Measurements from ENCODE around the gene NR2F2.

NR2F2 gene

DNA sequence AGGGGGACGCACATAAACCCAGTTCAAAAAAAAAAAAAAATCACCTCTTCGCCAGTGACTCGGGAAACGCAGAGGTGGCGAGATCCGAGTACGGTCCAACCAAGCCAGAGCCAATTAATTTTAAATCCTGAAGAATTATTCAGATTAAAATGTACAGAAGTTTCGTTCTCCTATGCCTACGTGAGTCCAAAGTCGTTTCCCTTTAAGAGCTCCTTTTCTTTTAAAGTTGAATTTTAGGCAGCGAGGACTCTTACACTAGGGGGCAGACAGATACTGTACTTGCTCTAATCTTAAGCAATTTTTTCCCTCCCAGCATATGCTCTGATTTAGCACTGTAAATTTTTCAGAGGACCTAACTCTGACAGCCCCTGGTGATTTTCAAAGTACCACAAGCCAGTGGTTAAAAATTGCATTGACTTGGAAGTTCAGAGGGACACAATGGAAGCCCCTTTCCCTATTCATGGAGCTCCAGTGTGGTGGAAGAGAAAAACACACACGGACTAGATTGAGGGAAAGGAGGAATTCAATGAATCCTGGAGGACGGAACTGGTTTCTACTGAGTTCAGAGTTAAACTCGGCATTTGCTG lies 3.3 kb upstream of the NR2F2 start:
- Histone ChIP-seq H3F3A (ENCODE audit: control insufficient read depth, insufficient read depth) (no peaks in the 10 kb centered on the region), H3K4me3 (ENCODE audit: low read length) (no peak overlapping the region), H3K4me2 (ENCODE audit: low read length) (peak overlapping the region; percentile 15; the same call in 1 of the 2 replicates), H3K9me3 (ENCODE audit: control insufficient read depth, insufficient read depth, low read length) (no peaks in the 10 kb centered on the region), H3K4me1 (ENCODE audit: control insufficient read depth, low read length) (no peaks in the 10 kb centered on the region), H3K36me3 (ENCODE audit: control insufficient read depth, low read length) (no peaks in the 10 kb centered on the region), H3K9me2 (replicated peaks; ENCODE audit: control insufficient read depth, low read length) (no peaks in the 10 kb centered on the region), H3K79me2 (ENCODE audit: control insufficient read depth, low read length) (no peaks in the 10 kb centered on the region), H3K27ac (ENCODE audit: low read depth, low read length) (no peak overlapping the region), H3K27me3 (ENCODE audit: control insufficient read depth, low read length) (peaks cover 38% of the 10 kb centered on the region), H4K20me1 (ENCODE audit: control insufficient read depth, insufficient read depth, low read depth, low read length) (no peaks in the 10 kb centered on the region)
- TF ChIP-seq EZH2phosphoT487 (IDR thresholded peaks at IDR 0.05; ENCODE audit: borderline replicate concordance, low read length), result no peak
- TF ChIP-seq, protein P1, sequence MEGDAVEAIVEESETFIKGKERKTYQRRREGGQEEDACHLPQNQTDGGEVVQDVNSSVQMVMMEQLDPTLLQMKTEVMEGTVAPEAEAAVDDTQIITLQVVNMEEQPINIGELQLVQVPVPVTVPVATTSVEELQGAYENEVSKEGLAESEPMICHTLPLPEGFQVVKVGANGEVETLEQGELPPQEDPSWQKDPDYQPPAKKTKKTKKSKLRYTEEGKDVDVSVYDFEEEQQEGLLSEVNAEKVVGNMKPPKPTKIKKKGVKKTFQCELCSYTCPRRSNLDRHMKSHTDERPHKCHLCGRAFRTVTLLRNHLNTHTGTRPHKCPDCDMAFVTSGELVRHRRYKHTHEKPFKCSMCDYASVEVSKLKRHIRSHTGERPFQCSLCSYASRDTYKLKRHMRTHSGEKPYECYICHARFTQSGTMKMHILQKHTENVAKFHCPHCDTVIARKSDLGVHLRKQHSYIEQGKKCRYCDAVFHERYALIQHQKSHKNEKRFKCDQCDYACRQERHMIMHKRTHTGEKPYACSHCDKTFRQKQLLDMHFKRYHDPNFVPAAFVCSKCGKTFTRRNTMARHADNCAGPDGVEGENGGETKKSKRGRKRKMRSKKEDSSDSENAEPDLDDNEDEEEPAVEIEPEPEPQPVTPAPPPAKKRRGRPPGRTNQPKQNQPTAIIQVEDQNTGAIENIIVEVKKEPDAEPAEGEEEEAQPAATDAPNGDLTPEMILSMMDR (IDR thresholded peaks at IDR 0.05; ENCODE audit: low read depth, low read length, poor library complexity, severe bottlenecking), result peak; percentile 52

DNA sequence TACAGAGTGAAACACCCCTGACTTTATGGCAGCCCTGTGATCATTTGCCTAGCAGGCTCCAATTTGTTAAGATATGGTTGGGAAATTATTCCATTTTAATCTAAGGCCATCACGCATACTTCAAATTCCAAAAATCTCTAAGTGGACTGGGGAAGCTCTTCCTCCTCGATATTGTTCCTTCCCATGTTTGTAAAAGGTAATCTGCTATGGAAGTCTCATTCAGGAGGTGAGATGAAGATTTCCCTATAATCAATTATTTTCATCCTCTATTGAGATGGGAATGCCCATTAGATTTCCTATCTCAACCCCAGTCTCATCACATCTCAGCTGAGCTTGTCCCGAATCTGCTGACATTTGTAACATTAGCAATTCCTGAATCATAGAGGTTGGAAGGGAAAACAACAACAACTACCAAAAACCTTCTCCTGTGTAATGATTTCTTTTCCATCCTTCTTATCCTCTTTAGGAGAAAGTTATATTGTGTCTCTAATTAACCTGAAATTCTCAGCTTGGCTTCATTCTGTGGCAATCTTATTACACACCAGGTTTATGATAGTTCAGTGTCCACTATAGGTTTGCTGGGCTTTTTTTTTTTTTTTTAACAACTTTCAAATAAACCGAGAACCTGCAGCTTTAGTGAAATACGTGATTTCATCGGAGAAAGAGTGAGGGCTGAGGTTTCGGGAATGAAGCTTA lies 2.2 kb upstream of the NR2F2 start:
- Histone ChIP-seq H3K9me3 (ENCODE audit: control insufficient read depth, insufficient read depth, low read length) (no peaks in the 10 kb centered on the region), H3K4me1 (ENCODE audit: control insufficient read depth, low read length) (no peaks in the 10 kb centered on the region), H3F3A (ENCODE audit: control insufficient read depth, insufficient read depth) (no peaks in the 10 kb centered on the region), H3K79me2 (ENCODE audit: control insufficient read depth, low read length) (no peaks in the 10 kb centered on the region), H3K4me3 (ENCODE audit: low read length) (no peak overlapping the region), H4K20me1 (ENCODE audit: control insufficient read depth, insufficient read depth, low read depth, low read length) (no peaks in the 10 kb centered on the region), H3K9me2 (replicated peaks; ENCODE audit: control insufficient read depth, low read length) (no peaks in the 10 kb centered on the region), H3K27me3 (ENCODE audit: control insufficient read depth, low read length) (peaks cover 38% of the 10 kb centered on the region), H3K36me3 (ENCODE audit: control insufficient read depth, low read length) (no peaks in the 10 kb centered on the region), H3K27ac (ENCODE audit: low read depth, low read length) (no peak overlapping the region), H3K4me2 (ENCODE audit: low read length) (no peak overlapping the region)
- TF ChIP-seq, protein P1 (IDR thresholded peaks at IDR 0.05; ENCODE audit: low read depth, low read length, poor library complexity, severe bottlenecking), result no peak
- TF ChIP-seq EZH2phosphoT487 (IDR thresholded peaks at IDR 0.05; ENCODE audit: borderline replicate concordance, low read length), result no peak

DNA sequence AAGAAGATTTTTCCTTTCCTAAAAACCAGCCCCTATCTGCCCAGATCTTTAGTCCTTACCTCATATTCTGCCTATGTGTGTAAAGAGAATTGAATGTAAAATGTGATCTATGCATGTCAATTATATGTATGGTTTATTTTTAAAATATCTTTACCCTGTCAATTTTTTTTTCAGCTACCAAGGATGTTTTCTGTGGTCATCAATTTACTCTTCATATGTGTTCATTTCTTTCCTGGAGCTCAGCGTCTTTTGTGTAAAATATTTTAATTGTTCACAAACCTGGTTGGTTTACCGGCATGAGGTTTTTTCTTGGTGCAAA lies 1.7 kb upstream of the NR2F2 start:
- no peak for TF ChIP-seq EZH2phosphoT487 (IDR thresholded peaks at IDR 0.05; ENCODE audit: borderline replicate concordance, low read length)
- TF ChIP-seq, protein P1 (IDR thresholded peaks at IDR 0.05; ENCODE audit: low read depth, low read length, poor library complexity, severe bottlenecking), result no peak
- no peaks in the 10 kb centered on the region for H3F3A ChIP-seq (ENCODE audit: control insufficient read depth, insufficient read depth)
- no peaks in the 10 kb centered on the region for H3K79me2 ChIP-seq (ENCODE audit: control insufficient read depth, low read length)
- no peaks in the 10 kb centered on the region for H4K20me1 ChIP-seq (ENCODE audit: control insufficient read depth, insufficient read depth, low read depth, low read length)
- H3K9me2 ChIP-seq (replicated peaks; ENCODE audit: control insufficient read depth, low read length), result no peaks in the 10 kb centered on the region
- peaks cover 38% of the 10 kb centered on the region for H3K27me3 ChIP-seq (ENCODE audit: control insufficient read depth, low read length)
- no peak overlapping the region for H3K27ac ChIP-seq (ENCODE audit: low read depth, low read length)
- H3K4me3 ChIP-seq (ENCODE audit: low read length), result no peak overlapping the region
- H3K4me2 ChIP-seq (ENCODE audit: low read length), result no peak overlapping the region
- no peaks in the 10 kb centered on the region for H3K36me3 ChIP-seq (ENCODE audit: control insufficient read depth, low read length)
- peaks cover 3% of the 10 kb centered on the region; the same call in 1 of the 2 replicates for H3K9me3 ChIP-seq (ENCODE audit: control insufficient read depth, insufficient read depth, low read length)
- no peaks in the 10 kb centered on the region for H3K4me1 ChIP-seq (ENCODE audit: control insufficient read depth, low read length)
